AG09309 (cell line): ENCODE measurements around the gene B4GALT4.

ENCODE experiments used
- DNase-seq: peaks from one replicate; pipeline ENCODE4 v3.0.0-alpha.2; 2010; ENCODE audit warnings: low read depth
- H3K4me3 ChIP-seq: 2 replicates; pipeline ENCODE4 v1.5.1; 2011; ENCODE audit warnings: mild to moderate bottlenecking, low read depth, low read length, moderate library complexity; ENCODE audit not compliant: control insufficient read depth
- TF ChIP-seq, protein P1 (sequence below): IDR thresholded peaks from 2 replicates; pipeline ENCODE4 v1.5.1; 2011; ENCODE audit warnings: mild to moderate bottlenecking, low read depth, low read length, inconsistent platforms; ENCODE audit not compliant: insufficient read depth, control insufficient read depth; ENCODE audit errors: missing control alignments

The B4GALT4 gene

DNA sequence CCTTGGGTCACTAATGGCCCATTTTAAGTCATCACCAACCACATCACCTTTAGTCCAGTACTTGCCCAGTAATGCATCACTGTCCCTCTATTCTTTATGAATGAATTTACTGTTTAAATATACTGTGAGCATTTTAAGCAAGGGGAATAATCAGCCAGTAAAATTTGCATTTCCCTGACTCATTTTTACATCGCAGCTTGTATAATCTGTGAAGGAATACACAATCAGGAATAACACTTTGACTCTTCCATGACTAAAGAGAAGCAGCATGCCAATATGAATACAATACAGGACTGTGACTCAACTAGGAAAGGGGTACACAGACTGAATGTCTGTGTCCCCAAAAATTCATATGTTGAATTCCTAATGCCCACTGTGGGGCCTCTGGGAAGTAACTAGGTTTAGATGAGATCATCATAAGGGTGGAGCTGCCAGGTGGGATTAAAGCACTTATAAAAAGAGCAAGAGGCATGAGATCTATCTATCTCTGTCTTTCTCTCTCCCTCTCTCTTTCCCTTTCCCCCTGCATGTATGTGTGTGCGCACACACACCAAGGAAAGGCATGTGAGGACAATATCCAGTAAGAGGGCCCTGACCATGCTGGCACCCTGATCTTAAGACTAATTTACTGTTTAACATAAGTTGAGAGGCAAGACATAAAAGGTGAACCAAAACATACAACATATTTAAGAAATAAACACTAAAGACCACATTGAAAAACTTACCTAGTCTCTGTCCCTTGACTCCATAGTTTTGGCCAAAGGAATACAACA is 12.1 kb downstream of the B4GALT4 start:
- DNase-seq = no peak
- TF ChIP-seq, protein P1, sequence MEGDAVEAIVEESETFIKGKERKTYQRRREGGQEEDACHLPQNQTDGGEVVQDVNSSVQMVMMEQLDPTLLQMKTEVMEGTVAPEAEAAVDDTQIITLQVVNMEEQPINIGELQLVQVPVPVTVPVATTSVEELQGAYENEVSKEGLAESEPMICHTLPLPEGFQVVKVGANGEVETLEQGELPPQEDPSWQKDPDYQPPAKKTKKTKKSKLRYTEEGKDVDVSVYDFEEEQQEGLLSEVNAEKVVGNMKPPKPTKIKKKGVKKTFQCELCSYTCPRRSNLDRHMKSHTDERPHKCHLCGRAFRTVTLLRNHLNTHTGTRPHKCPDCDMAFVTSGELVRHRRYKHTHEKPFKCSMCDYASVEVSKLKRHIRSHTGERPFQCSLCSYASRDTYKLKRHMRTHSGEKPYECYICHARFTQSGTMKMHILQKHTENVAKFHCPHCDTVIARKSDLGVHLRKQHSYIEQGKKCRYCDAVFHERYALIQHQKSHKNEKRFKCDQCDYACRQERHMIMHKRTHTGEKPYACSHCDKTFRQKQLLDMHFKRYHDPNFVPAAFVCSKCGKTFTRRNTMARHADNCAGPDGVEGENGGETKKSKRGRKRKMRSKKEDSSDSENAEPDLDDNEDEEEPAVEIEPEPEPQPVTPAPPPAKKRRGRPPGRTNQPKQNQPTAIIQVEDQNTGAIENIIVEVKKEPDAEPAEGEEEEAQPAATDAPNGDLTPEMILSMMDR = no peak
- H3K4me3 ChIP-seq = no peak overlapping the region

DNA sequence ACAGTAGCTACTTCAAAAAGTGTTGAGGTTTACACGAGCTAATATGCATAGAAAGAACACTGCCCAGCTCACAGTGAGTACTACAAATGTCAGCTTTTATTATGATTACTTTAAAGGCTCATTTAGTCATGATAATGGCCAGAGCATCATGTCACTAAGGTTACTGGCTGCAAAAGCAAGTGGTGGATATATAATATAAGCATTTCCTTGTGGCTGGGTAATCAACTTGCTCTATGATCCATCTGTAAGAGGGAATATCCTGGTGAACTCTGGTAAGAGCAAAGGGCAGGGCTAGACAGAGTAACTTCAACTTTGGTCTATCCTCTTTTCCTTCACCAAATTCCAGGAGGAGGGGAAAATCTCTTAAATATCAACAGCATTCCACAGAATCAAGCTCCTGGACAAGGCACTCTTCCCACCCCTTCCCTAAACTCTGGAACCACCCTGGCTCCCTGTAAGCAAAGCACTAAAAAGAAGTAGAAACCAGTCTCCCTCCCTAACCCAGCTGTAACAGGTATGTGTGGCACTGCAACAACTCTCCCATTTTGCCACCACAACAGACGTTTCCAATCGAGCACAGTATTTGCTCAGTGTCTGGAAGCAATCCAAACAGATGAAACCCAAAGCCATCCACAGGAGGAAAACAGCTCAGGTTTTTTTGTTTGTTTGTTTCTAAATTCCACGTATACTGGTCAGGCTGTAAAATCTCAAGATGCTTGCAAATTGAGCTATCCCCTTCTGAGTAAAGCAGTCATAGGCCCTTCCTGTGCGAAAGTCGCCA is 13.4 kb downstream of the B4GALT4 start:
- TF ChIP-seq, protein P1 = no peak
- H3K4me3 ChIP-seq = no peak overlapping the region
- no peak for DNase-seq

DNA sequence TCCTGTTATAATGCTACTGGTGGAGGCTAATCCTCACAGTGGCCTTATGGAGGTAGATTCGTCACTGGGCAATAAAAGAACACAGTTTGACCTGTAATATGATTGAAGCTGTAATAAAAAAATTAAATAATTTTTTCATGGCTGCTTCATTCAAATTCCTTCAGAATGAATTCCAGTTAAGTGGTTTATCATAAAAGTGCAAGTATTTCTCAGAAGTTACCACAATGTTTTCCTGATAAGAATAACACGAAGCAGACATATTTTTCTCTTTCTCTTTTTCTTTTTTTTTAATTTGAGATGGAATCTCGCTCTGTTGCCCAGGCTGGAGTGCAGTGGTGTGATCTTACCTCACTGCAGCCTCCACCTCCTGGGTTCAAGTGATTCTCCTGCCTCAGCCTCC is 15.6 kb downstream of the B4GALT4 start:
- TF ChIP-seq, protein P1 = no peak
- no peak for DNase-seq
- no peak overlapping the region for H3K4me3 ChIP-seq

DNA sequence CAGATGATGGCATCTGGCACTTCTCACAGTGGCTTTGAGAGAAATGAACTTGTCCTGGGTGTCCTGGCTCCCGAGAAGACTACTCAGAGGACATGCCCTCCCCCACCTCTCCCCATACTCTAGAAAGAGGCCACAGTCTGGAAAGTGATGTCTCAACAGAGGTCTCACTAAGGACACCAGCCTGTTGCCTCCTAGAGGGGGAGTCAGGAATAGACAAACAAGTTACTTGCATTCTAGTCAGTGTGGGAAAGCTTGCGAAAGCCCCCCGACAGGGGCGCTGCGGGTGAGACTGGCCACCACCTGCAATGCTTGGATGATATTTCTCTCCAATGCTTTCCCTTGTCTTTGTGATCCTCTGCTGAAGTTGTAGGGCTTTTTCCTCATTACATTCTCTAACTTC is 17.2 kb downstream of the B4GALT4 start:
- no peak for DNase-seq
- TF ChIP-seq, protein P1 = no peak
- H3K4me3 ChIP-seq = no peak overlapping the region

DNA sequence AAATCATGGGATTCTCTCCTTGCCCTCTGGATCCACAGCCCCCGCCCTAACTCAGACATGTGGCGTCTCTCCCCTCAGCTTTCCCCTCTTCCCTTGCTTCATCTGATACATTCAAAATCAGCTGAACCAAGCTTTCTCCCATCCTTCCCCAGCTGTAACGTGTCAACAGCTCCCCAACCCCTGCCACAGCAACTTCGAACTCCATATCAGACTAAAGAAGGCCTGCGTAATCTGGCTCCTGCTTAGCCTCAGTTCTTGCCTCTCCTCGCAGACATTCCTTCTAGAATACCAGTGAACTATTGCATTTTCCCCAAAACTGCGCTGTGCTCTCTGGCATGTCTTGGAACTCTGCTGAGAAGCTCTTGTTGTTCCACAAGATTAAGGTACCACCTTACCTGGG is 18.3 kb downstream of the B4GALT4 start:
- TF ChIP-seq, protein P1 = no peak
- no peak for DNase-seq
- no peak overlapping the region for H3K4me3 ChIP-seq

DNA sequence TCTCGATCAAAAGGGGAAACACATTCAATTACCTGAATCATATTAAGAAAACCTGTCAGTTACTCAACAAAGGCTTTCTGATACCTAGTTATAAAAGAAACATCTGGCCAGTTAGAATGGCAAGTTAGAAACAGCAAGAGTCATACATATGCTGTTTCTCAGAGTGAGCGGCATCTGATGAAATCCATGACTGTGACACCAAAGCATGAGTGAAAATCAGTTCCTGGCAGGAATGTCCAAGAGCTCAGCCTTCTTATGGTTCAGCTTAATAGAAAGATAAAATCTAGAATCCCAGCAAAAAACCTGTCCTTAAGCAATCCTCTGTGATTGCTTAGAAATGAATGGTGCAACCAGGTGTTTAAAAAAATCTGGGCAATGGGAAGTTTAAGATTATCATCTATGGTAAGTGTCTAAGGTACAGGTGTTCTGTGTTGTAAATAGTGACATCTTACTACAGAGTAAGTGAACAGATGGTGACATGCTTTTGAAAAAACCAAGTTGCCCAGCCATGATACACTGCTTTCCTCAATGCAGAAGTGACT is 18.8 kb downstream of the B4GALT4 start:
- peak; percentile 57 for DNase-seq
- no peak overlapping the region for H3K4me3 ChIP-seq
- TF ChIP-seq, protein P1 = no peak
